SU-DHL-6 (cell line): ENCODE data around the gene NYAP2.

ENCODE experiments used
- H2AFZ ChIP-seq: fragments of 200-600 bp; sonication (generic); 2 replicates; pipeline ENCODE4 v1.6.1; 2014; ENCODE audit warnings: low read depth, mild to moderate bottlenecking, moderate library complexity, mixed read lengths, antibody characterized with exemption, low read length; ENCODE audit not compliant: severe bottlenecking
- H3F3A ChIP-seq: fragments of 200-600 bp; shearing (Covaris generic); 2 replicates; pipeline ENCODE4 v1.6.0; 2016; ENCODE audit warnings: antibody characterized with exemption, mild to moderate bottlenecking; ENCODE audit not compliant: insufficient read depth
- H3K27ac ChIP-seq: fragments of 200-600 bp; sonication (generic); 2 replicates; pipeline ENCODE4 v1.5.1; 2016; ENCODE audit warnings: low read depth, mild to moderate bottlenecking, low read length, moderate library complexity, mixed read lengths
- H3K27me3 ChIP-seq: fragments of 200-600 bp; sonication (generic), shearing (Covaris generic); 2 replicates; pipeline ENCODE4 v1.6.0; 2014; ENCODE audit warnings: mild to moderate bottlenecking, low read length
- H3K36me3 ChIP-seq: fragments of 200-600 bp; sonication (generic); 2 replicates; pipeline ENCODE4 v1.6.1; 2014; ENCODE audit warnings: mild to moderate bottlenecking, low read length, mixed read lengths
- H3K4me2 ChIP-seq: fragments of 300-600, 200-600 bp; shearing (Covaris generic), sonication (generic); 2 replicates; pipeline ENCODE4 v1.6.0; 2014; ENCODE audit warnings: low read length, low read depth, mild to moderate bottlenecking; ENCODE audit not compliant: poor library complexity, severe bottlenecking
- H3K4me3 ChIP-seq: fragments of 200-600 bp; sonication (generic); 2 replicates; pipeline ENCODE4 v1.5.1; 2014; ENCODE audit warnings: antibody characterized with exemption, low read length, mild to moderate bottlenecking, mixed read lengths; ENCODE audit not compliant: insufficient read depth, poor library complexity, severe bottlenecking
- H3K79me2 ChIP-seq: fragments of 200-600 bp; sonication (generic); 2 replicates; pipeline ENCODE4 v1.6.1; 2014; ENCODE audit warnings: mild to moderate bottlenecking, low read length, moderate library complexity; ENCODE audit not compliant: insufficient read depth
- H3K9ac ChIP-seq: fragments of 200-600 bp; sonication (generic); 2 replicates; pipeline ENCODE4 v1.7.0; 2014; ENCODE audit warnings: mild to moderate bottlenecking, low read length
- H3K9me2 ChIP-seq: fragments of 200-600 bp; sonication (generic); replicated peaks from 2 replicates; pipeline ENCODE4 v1.6.1; 2014; ENCODE audit warnings: low read length; ENCODE audit not compliant: insufficient read depth
- H3K9me3 ChIP-seq: fragments of 200-600 bp; sonication (generic); 2 replicates; pipeline ENCODE4 v1.6.1; 2014; ENCODE audit warnings: low read length, mixed read lengths; ENCODE audit not compliant: insufficient read depth
- H4K20me1 ChIP-seq: fragments of 200-600 bp; sonication (generic); 2 replicates; pipeline ENCODE4 v1.6.1; 2014; ENCODE audit warnings: low read depth, mild to moderate bottlenecking, antibody characterized with exemption, low read length, moderate library complexity, mixed read lengths
- CTCF ChIP-seq: fragments of 200-600 bp; sonication (generic); IDR thresholded peaks from one replicate; pipeline ENCODE4 v1.5.1; 2017; ENCODE audit warnings: antibody characterized with exemption, mild to moderate bottlenecking, low read length, moderate library complexity; ENCODE audit not compliant: insufficient read depth, poor library complexity, severe bottlenecking
- EZH2phosphoT487 ChIP-seq: fragments of 200-600 bp; sonication (generic), shearing (Covaris generic); conservative IDR thresholded peaks from 2 replicates; pipeline ENCODE4 v1.6.1; 2018; ENCODE audit warnings: mild to moderate bottlenecking, antibody characterized with exemption, low read length, moderate library complexity, mixed read lengths

Gene NYAP2

GRCh38 chr2:225598426-225598825, 198.9 kb downstream of the NYAP2 start:
- no peaks in the 10 kb centered on the region for H3F3A ChIP-seq
- H3K79me2 ChIP-seq: no peaks in the 10 kb centered on the region
- no peak overlapping the region for H3K9ac ChIP-seq
- H3K9me2 ChIP-seq: no peaks in the 10 kb centered on the region
- H3K27ac ChIP-seq: no peak overlapping the region
- no peaks in the 10 kb centered on the region for H3K27me3 ChIP-seq
- no peaks in the 10 kb centered on the region for H3K36me3 ChIP-seq
- H3K4me3 ChIP-seq: no peak overlapping the region
- H3K9me3 ChIP-seq: no peaks in the 10 kb centered on the region
- H2AFZ ChIP-seq: no peak overlapping the region
- H3K4me2 ChIP-seq: no peak overlapping the region
- no peaks in the 10 kb centered on the region for H4K20me1 ChIP-seq
- no peak for TF ChIP-seq CTCF
- TF ChIP-seq EZH2phosphoT487: no peak

GRCh38 chr2:225598897-225599296, 199.4 kb downstream of the NYAP2 start:
- Histone ChIP-seq H3K79me2 (no peaks in the 10 kb centered on the region), H3K9ac (no peak overlapping the region), H3K9me3 (no peaks in the 10 kb centered on the region), H2AFZ (no peak overlapping the region), H3K4me2 (no peak overlapping the region), H3K9me2 (no peaks in the 10 kb centered on the region), H3K27me3 (no peaks in the 10 kb centered on the region), H3K36me3 (no peaks in the 10 kb centered on the region), H3K4me3 (no peak overlapping the region), H4K20me1 (no peaks in the 10 kb centered on the region), H3K27ac (no peak overlapping the region), H3F3A (no peaks in the 10 kb centered on the region)
- no peak for TF ChIP-seq EZH2phosphoT487
- TF ChIP-seq CTCF: no peak

GRCh38 chr2:225599856-225600255, 200.3 kb downstream of the NYAP2 start:
- Histone ChIP-seq H3K27me3 (no peaks in the 10 kb centered on the region), H3F3A (no peaks in the 10 kb centered on the region), H3K79me2 (no peaks in the 10 kb centered on the region), H4K20me1 (no peaks in the 10 kb centered on the region), H3K4me3 (no peak overlapping the region), H3K27ac (no peak overlapping the region), H3K9ac (no peak overlapping the region), H3K9me3 (no peaks in the 10 kb centered on the region), H3K36me3 (no peaks in the 10 kb centered on the region), H2AFZ (no peak overlapping the region), H3K9me2 (no peaks in the 10 kb centered on the region), H3K4me2 (no peak overlapping the region)
- TF ChIP-seq EZH2phosphoT487 (no peak), CTCF (no peak)
